Fibroblast of skin of back (primary cell): ENCODE data around the gene ZBTB20.
A peak's percentile ranks its signal among the peaks of the same experiment; 100 is the strongest.
"Not testable (repeated sequence)": the region's sequence is repeated elsewhere in the genome, so short reads cannot be mapped to it uniquely, and the experiment has no call there.

Experiments used
- DNase-seq: peaks from one replicate; pipeline ENCODE4 v3.0.0-alpha.2; 2013

ZBTB20 gene

GRCh38 chr3:115147329-115148141 is 447 bp upstream of the ZBTB20 start:
- DNase-seq, result peak; percentile 100

GRCh38 chr3:115146032-115146417 is 1.1 kb downstream of the ZBTB20 start:
- peak; percentile 79 for DNase-seq

GRCh38 chr3:115141033-115141757 is 5.9 kb downstream of the ZBTB20 start:
- no peak for DNase-seq

GRCh38 chr3:115139072-115139471 is 8.0 kb downstream of the ZBTB20 start:
- no peak for DNase-seq

- no peak for DNase-seq
These were observed 12.3 kb downstream of the ZBTB20 start for GRCh38 chr3:115134648-115135347.

GRCh38 chr3:115127208-115127607 is 19.9 kb downstream of the ZBTB20 start:
- no peak for DNase-seq

GRCh38 chr3:115120597-115120996 is 26.5 kb downstream of the ZBTB20 start:
- no peak for DNase-seq

GRCh38 chr3:115113367-115113766 is 33.7 kb downstream of the ZBTB20 start:
- no peak for DNase-seq

GRCh38 chr3:115111632-115112031 is 35.5 kb downstream of the ZBTB20 start:
- no peak for DNase-seq

- DNase-seq, result no peak
These were observed 36.3 kb downstream of the ZBTB20 start for GRCh38 chr3:115110830-115111229.

- not testable (repeated sequence) for DNase-seq
These were observed 37.0 kb downstream of the ZBTB20 start for GRCh38 chr3:115110066-115110465.

- DNase-seq, result no peak
These were observed 38.5 kb downstream of the ZBTB20 start for GRCh38 chr3:115108614-115109013.

GRCh38 chr3:115102046-115102445 is 45.0 kb downstream of the ZBTB20 start:
- no peak for DNase-seq

GRCh38 chr3:115100806-115101205 is 46.3 kb downstream of the ZBTB20 start:
- DNase-seq, result no peak

- peak; percentile 18 for DNase-seq
These were observed 47.0 kb downstream of the ZBTB20 start for GRCh38 chr3:115099986-115100571.

GRCh38 chr3:115099134-115099985 is 47.7 kb downstream of the ZBTB20 start:
- no peak for DNase-seq

- no peak for DNase-seq
These were observed 48.6 kb downstream of the ZBTB20 start for GRCh38 chr3:115098354-115099073.

- DNase-seq, result no peak
These were observed 51.9 kb downstream of the ZBTB20 start for GRCh38 chr3:115095236-115095635.

- peak; percentile 54 for DNase-seq
These were observed 54.8 kb downstream of the ZBTB20 start for GRCh38 chr3:115092220-115092791.

GRCh38 chr3:115090712-115091111 is 56.4 kb downstream of the ZBTB20 start:
- DNase-seq, result no peak

GRCh38 chr3:115089481-115089880 is 57.6 kb downstream of the ZBTB20 start:
- DNase-seq, result no peak
